ENCODE results near the gene THSD7B.

DNA sequence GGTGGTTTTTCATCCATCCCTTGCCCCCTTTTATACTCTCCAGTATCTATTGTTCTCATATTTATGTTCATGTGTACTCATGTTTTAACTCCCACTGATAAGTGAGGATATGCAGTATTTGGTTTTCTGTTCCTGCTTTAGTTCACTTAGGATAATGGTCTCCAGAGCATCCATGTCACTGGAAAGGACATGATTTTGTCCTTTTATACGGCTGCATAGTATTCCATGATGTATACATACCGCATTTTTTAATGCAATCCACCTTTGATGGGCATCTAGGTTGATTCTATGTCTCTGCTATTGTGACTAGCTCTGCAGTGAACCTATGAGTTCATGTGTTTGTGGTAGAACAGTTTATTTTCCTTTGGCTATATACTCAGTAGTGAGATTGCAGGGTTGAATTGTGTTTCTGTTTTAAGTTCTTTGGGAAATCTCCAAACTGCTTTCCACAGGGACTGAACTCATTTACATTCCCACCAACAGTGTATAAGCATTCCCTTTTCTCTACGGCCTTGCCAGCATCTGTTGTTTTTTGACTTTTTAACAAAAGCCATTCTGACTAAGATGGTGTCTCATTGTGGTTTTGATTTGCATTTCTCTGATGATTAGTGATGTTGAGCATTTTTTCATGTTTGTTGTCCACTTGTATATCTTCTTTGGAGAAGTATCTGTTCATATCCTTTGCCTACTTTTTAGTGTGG is 420.2 kb downstream of the THSD7B start:
- TF ChIP-seq, protein P1, sequence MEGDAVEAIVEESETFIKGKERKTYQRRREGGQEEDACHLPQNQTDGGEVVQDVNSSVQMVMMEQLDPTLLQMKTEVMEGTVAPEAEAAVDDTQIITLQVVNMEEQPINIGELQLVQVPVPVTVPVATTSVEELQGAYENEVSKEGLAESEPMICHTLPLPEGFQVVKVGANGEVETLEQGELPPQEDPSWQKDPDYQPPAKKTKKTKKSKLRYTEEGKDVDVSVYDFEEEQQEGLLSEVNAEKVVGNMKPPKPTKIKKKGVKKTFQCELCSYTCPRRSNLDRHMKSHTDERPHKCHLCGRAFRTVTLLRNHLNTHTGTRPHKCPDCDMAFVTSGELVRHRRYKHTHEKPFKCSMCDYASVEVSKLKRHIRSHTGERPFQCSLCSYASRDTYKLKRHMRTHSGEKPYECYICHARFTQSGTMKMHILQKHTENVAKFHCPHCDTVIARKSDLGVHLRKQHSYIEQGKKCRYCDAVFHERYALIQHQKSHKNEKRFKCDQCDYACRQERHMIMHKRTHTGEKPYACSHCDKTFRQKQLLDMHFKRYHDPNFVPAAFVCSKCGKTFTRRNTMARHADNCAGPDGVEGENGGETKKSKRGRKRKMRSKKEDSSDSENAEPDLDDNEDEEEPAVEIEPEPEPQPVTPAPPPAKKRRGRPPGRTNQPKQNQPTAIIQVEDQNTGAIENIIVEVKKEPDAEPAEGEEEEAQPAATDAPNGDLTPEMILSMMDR (IDR thresholded peaks at IDR 0.05) = no peak
- TF ChIP-seq POLR2A (IDR thresholded peaks at IDR 0.05) = no peak

Data from prostate gland (tissue), 2 donors.